ENCODE results near the gene NTRK3. TPM values are rescaled to one million over a fixed set of nuclear protein-coding genes. Genes with fewer than 3 reads are reported as not detected.

Gene NTRK3
- polyA plus RNA-seq, 1 experiment = 0.21 TPM

DNA sequence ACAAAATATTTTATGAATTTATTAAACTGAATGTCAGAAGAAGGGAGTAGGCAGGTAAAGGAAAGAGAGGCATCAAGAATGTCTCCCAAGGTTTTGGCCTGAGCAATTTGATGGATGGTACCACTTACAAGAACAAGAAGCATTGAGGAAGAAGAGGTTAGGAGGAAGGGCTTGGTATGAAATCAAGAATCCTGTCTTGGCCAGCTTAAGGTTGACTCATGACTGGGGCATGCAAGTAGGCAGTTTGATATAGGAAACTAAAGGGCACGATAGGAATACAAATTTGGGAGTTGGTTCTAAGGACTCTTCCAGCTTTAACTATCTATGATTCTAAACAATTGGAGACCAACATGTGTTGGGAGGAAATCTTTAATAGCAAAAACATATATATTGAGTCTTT is 79.1 kb downstream of the NTRK3 start:
- ChIA-PET POLR2A (no interaction called here), CTCF (no interaction called here)
- no peaks in the 10 kb centered on the region; the same call in 1 of the 2 replicates for H3K9me3 ChIP-seq (ENCODE audit: control insufficient read depth, insufficient read depth, low read length)
- H3K27me3 ChIP-seq (ENCODE audit: control insufficient read depth, insufficient read depth, low read length) = no peaks in the 10 kb centered on the region
- TF ChIP-seq CTCF (IDR thresholded peaks at IDR 0.05; ENCODE audit: low read depth, low read length) = no peak
- no peak overlapping the region for H3K4me3 ChIP-seq (ENCODE audit: low read depth, low read length)
- DNase-seq (ENCODE audit: low read depth, low spot score) = no peak
- H3K27ac ChIP-seq (ENCODE audit: low read depth, low read length) = no peak overlapping the region

GRCh38 chr15:88174571-88174970 is 82.0 kb downstream of the NTRK3 start:
- DNase-seq (ENCODE audit: low read depth, low spot score) = no peak
- no peak for TF ChIP-seq CTCF (IDR thresholded peaks at IDR 0.05; ENCODE audit: low read depth, low read length)
- ChIA-PET CTCF (no interaction called here), POLR2A (no interaction called here)
- H3K4me3 ChIP-seq (ENCODE audit: low read depth, low read length) = no peak overlapping the region
- no peaks in the 10 kb centered on the region; the same call in 1 of the 2 replicates for H3K9me3 ChIP-seq (ENCODE audit: control insufficient read depth, insufficient read depth, low read length)
- no peak overlapping the region for H3K27ac ChIP-seq (ENCODE audit: low read depth, low read length)
- no peaks in the 10 kb centered on the region for H3K27me3 ChIP-seq (ENCODE audit: control insufficient read depth, insufficient read depth, low read length)

DNA sequence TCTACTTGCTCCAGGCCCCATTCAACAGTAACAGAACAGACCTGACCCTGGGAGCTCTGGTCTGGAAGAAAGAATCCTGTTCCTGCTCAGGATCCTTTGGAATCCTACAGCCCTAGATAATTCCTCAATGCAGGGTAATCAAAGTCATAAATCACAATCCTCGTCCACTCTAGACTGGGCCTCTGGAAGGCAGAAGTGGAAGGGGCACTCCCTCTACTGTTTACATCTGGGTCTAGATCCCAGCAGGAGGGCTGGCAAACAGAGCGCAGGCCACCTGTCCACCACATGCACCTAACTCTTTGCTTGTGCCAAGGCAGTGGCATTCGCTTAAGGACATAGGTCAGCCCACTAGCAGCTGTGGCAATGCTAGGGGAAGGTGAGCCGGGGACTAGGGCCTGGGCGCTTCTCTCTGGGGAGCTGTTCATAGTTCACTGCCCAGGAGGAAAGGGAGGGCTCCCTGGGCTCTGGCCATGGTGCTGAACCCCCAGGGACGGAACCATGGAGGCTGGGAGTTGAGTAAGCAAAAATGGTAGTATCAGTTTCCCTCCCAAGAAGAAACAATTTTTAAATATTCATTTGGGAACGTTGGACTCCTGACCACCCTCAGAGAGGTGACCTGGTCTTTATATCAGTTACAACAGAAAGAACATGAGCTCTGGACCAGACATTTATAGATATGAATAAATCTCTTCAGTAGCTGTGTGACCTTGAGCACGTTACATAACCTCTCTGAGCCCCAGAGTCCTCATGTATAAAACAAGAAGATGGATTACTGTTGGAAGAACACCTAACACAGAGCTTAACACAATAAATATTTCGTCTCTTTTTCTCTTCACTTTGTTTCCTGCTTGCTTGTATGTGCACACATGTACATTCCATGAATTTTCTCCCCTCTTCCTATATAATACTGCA is 90.2 kb downstream of the NTRK3 start:
- Histone ChIP-seq H3K9me3 (ENCODE audit: control insufficient read depth, insufficient read depth, low read length) (no peaks in the 10 kb centered on the region; the same call in 1 of the 2 replicates), H3K27ac (ENCODE audit: low read depth, low read length) (no peak overlapping the region), H3K4me3 (ENCODE audit: low read depth, low read length) (no peak overlapping the region), H3K27me3 (ENCODE audit: control insufficient read depth, insufficient read depth, low read length) (no peaks in the 10 kb centered on the region)
- CTCF ChIA-PET = no interaction called here
- TF ChIP-seq CTCF (IDR thresholded peaks at IDR 0.05; ENCODE audit: low read depth, low read length) = no peak
- POLR2A ChIA-PET = no interaction called here
- no peak for DNase-seq (ENCODE audit: low read depth, low spot score)

GRCh38 chr15:88161636-88162035 is 94.9 kb downstream of the NTRK3 start:
- Histone ChIP-seq H3K9me3 (ENCODE audit: control insufficient read depth, insufficient read depth, low read length) (peaks cover 30% of the 10 kb centered on the region), H3K4me3 (ENCODE audit: low read depth, low read length) (no peak overlapping the region), H3K27me3 (ENCODE audit: control insufficient read depth, insufficient read depth, low read length) (no peaks in the 10 kb centered on the region), H3K27ac (ENCODE audit: low read depth, low read length) (no peak overlapping the region)
- DNase-seq (ENCODE audit: low read depth, low spot score) = no peak
- ChIA-PET POLR2A (no interaction called here), CTCF (interaction anchor here (0.6 kb wide), 1 partner anchor 1037 kb away, joined by 3 read pairs; no protein-coding TSS in a partner anchor)
- TF ChIP-seq CTCF (IDR thresholded peaks at IDR 0.05; ENCODE audit: low read depth, low read length) = no peak

DNA sequence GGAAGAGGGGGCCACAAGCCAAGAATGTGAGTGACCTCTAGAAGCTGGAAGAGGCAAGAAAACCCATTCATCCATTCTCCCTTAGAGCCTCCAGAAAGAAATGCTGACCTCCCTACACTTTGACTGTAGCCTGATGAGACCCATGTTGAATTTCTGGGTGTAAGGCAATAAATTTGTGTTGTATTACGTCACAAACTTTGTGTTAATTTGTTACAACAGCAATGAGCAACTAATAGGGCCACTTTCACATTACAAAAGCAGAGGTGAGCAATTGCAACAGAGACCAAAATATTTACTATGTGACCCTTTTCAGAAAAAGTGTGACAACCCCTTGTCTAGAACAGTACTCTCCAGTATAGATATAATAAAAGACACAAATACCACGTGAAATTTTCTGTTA is 101.2 kb downstream of the NTRK3 start:
- CTCF ChIA-PET = no interaction called here

More for the DNA sequence above, 101.2 kb downstream of the NTRK3 start:
- H3K27ac ChIP-seq (ENCODE audit: low read depth, low read length) = no peak overlapping the region
- no peak overlapping the region for H3K4me3 ChIP-seq (ENCODE audit: low read depth, low read length)
- H3K27me3 ChIP-seq (ENCODE audit: control insufficient read depth, insufficient read depth, low read length) = no peaks in the 10 kb centered on the region
- POLR2A ChIA-PET = no interaction called here
- no peak for DNase-seq (ENCODE audit: low read depth, low spot score)
- H3K9me3 ChIP-seq (ENCODE audit: control insufficient read depth, insufficient read depth, low read length) = peaks cover 33% of the 10 kb centered on the region
- TF ChIP-seq CTCF (IDR thresholded peaks at IDR 0.05; ENCODE audit: low read depth, low read length) = no peak

Data from AG04450 (cell line).